ENCODE data around the gene SNX8.
"Not testable (repeated sequence)": the region's sequence is repeated elsewhere in the genome, so short reads cannot be mapped to it uniquely, and the experiment has no call there.

The SNX8 gene

DNA sequence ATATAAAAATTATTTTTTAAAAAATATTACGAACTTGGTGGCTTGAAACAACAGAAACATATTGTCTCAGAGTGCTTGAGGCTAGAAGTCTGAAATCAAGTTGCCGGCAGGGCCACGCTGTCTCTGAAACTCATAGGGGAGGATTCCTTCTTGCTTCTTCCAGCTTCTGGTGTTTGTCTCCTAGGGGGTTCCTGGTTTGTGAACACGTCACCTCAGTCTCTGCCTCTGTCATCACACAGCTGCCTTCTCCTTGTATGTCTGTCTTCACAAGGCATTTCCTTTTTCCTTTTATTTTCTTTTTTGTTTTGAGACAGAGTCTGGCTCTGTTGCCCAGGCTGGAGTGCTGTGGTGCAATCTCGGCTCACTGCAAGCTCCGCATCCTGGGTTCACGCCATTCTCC is 12.7 kb upstream of the SNX8 start:
- no peak for DNase-seq

GRCh38 chr7:2325162-2325561 is 10.9 kb upstream of the SNX8 start:
- no peak for DNase-seq

GRCh38 chr7:2321020-2321419 is 6.8 kb upstream of the SNX8 start:
- DNase-seq: no peak

- no peak for DNase-seq
Observed at GRCh38 chr7:2317556-2318293, 3.5 kb upstream of the SNX8 start.

- DNase-seq: no peak
Observed at GRCh38 chr7:2316578-2316977, 2.3 kb upstream of the SNX8 start.

- no peak for DNase-seq
Observed at GRCh38 chr7:2315787-2316186, 1.5 kb upstream of the SNX8 start.

GRCh38 chr7:2314956-2315530 is 802 bp upstream of the SNX8 start:
- not testable (repeated sequence) for DNase-seq

GRCh38 chr7:2313450-2314208 is 612 bp downstream of the SNX8 start:
- DNase-seq: no peak

GRCh38 chr7:2312267-2312929 is 1.8 kb downstream of the SNX8 start:
- peak in 1 of 2 donors; percentile 10 for DNase-seq

DNA sequence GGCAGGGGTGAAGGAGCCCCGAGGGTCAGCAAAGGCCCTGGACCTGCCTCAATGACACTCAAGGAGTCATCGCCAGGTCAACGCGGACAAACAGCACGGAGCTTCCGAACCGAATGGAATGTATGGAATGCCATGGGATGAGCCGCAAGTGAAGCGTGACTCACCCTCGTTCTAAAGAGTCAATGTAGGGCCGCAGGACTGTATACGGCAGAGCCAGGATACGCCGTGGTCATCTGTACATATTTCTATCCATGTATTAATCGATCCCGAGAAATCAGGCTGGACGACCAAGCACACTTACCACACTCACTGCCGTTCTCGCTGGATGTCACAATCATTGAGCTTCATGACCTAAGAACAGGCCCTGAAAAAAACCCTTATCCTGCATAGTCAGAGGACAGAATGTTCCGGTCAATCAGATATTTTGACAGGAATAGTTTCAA is 4.3 kb downstream of the SNX8 start:
- no peak for DNase-seq

DNA sequence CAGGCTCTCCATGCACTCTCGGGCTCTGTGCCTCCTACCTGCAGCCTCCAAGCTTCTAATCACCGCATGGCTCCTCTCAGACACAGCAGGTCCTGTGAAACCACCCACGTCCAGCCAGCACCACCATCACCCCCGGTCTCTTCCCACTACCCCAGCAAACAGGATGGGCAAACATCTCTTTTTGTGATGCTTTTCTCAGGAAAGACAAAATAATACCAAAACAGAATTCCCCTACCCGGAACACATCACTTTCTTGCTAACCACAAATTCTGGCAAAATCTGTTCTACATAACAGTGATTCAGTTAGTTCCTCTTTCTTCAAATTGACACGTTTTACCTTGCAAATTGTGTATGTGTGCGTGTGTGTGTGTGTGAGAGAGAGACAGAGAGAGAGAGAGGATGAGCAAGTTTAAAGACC is 6.5 kb downstream of the SNX8 start:
- peak in 1 of 2 donors; percentile 27 for DNase-seq

DNA sequence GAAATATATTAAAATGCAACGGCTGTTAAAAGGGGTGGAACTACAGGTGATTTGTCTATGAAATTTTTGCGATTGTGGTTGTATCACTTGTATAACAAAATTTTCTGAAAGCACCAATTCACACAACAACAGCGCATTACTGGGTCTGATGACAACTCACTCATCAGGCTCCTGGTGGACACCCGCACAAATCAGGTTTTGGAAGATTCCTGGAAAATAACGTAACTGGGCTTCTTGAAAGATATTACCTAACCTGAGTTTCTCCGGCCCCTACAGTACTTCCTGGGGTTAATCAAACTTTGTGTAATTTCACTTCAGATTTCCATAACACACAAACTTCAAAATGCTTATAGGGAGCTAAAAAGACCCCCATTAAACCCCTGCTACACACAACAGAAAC is 7.6 kb downstream of the SNX8 start:
- DNase-seq: no peak

DNA sequence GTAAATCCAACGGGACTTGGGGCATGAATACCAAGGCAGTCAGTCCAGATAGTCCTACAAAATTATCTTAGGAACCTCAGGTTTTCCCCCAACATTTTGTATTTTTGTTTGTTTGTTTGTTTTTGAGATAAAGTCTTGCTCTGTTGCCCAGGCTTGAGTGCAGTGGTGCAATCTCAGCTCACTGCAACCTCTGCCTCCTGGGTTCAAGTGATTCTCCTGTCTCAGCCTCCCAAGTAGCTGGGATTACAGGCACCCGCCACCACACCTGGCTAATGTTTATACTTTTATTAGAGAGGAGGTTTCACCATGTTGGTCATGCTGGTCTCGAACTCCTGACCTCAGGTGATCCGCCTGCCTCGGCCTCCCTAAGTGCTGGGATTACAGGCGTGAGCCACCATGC is 9.0 kb downstream of the SNX8 start:
- DNase-seq: not testable (repeated sequence)

GRCh38 chr7:2303520-2303919 is 10.7 kb downstream of the SNX8 start:
- not testable (repeated sequence) for DNase-seq

GRCh38 chr7:2302743-2303397 is 11.4 kb downstream of the SNX8 start:
- not testable (repeated sequence) for DNase-seq

- no peak for DNase-seq
Observed at GRCh38 chr7:2301511-2301863, 12.8 kb downstream of the SNX8 start.

GRCh38 chr7:2299870-2300512 is 14.2 kb downstream of the SNX8 start:
- DNase-seq: no peak

- peak in 1 of 2 donors; percentile 31 for DNase-seq
Observed at GRCh38 chr7:2299131-2299829, 15.0 kb downstream of the SNX8 start.

DNA sequence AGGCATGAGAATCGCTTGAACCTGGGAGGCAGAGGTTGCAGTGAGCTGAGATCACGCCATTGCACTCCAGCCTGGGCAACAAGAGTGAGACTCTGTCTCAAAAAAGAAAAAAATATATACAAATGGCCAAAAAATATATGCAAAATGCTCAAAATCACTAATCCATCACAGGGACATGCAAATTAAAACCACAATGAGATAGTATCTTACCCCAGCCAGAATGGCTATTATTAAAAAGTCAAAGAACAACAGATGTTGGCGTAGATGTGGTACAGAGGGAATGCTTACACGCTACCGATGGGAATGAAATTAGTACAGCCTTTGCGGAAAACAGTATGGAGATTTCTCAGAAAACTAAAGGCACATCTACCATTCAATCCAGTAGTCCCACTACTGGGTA is 17.4 kb downstream of the SNX8 start:
- DNase-seq: no peak

DNA sequence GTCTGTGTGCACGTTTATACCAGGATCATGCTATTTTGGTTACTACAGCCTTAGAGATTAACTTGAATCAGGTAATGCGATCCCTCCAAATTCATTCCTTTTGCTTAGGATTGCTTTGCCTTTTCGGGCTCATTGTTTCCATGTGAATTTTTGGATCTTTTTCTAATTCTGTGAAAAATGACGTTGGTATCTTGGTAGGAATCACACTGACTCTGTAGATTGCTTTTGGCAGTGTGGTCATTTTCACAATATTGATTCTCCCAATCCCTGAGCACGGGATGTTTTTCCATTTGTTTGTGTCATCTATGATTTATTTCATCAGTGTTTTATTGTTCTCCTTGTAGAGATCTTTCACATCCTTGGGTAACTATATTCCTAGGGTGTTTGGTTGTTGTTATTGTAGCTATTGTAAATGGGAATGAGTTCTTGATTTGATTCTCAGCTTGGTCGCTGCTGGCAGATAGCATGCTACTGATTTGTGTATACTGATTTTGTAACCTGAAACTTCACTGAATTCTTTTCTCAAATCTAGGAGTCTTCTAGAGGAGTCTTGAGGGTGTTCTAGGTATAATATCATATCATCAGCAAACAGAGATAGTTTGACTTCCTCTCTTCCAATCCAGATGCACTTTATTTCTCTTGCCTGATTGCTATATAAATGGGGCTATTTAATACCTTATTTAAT is 18.2 kb downstream of the SNX8 start:
- no peak for DNase-seq

- DNase-seq: no peak
Observed at GRCh38 chr7:2290877-2291276, 23.4 kb downstream of the SNX8 start.

Measured in CD4-positive, alpha-beta T cell treated with Interleukin-1 beta for 1 hour (primary cell).